Thyroid gland (tissue), 4 donors: ENCODE results near the gene PARD3B.
"Not testable (repeated sequence)": the region's sequence is repeated elsewhere in the genome, so short reads cannot be mapped to it uniquely, and the experiment has no call there.

ENCODE experiments used
- CTCF ChIP-seq, 6 experiments: fragments of 200-600 bp in 3 of 6; fragments of 450-650 bp in 3 of 6; sonication (generic) in 3 of 6; IDR thresholded peaks; one replicate each; pipeline ENCODE4 v1.5.1; 2016 to 2019; ENCODE audit warnings: antibody characterized with exemption in 6 of 6, mild to moderate bottlenecking in 2 of 6, inconsistent platforms in 1 of 6, moderate library complexity in 1 of 6
- POLR2A ChIP-seq, 2 donors: fragments of 450-650 bp; IDR thresholded peaks; one replicate each; pipeline ENCODE4 v1.6.1; 2017; ENCODE audit warnings: antibody characterized with exemption in 2 of 2, mild to moderate bottlenecking in 2 of 2, moderate library complexity in 1 of 2

- not testable (repeated sequence) for TF ChIP-seq CTCF, POLR2A (IDR thresholded peaks at IDR 0.05)
Observed at GRCh38 chr2:204559358-204559757, 14.1 kb downstream of the PARD3B start.
